NB4 (cell line): Measurements from ENCODE around the gene HTR6.

Source experiments
- POLR2A ChIP-seq: IDR thresholded peaks from 2 replicates; pipeline ENCODE4 v1.6.1; 2011; ENCODE audit warnings: mild to moderate bottlenecking; ENCODE audit not compliant: insufficient read length; ENCODE audit errors: extremely low read depth
- TF ChIP-seq, protein P1 (sequence below): IDR thresholded peaks from one replicate; pipeline ENCODE4 v1.5.1; 2012; ENCODE audit warnings: low read depth, low read length
- TF ChIP-seq, protein P2 (sequence below): IDR thresholded peaks from 2 replicates; pipeline ENCODE4 v1.6.1; 2011; ENCODE audit warnings: low read depth, low read length

DNA sequence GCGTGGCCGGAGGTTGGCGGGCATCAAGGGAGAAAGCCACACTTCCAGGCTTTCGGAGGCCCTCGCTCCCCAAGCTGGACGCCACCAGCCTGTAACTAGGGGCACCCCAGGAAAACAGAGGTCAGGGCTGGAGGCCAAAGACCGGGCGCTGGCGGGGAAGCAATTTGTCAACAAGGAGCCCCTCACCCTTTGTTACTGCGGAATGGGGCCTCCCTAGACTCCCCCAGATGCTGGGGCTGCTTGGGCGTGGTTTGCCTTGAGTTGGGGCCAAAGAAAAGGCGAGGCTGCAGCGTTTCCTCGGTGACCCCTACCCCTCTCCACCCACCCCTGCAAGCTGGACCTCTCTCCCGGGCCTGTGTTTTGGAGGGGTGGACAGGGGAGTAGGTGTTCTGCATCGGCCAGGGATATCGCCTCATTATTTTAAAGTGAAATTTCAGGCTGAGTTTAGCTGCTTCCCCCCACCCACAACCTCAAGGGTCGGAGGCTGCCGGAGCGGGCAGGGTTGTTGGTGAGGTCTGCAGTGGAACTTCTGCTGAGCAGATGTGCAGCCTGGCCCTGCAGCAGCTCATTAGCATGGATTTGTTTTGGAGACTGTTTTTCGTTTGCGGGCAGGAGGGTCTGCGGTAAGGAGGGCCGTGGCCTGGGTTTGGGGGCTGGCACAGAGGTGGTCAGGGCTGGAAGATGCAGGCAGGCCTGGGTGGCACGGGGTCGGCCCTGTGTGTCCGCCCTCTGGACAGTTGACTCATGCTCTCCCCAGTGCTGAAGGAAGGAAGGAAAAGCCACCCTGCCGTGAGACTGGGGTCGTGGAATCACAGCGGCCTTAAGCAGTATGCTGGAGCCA lies 19.0 kb upstream of the HTR6 start:
- TF ChIP-seq, protein P1, sequence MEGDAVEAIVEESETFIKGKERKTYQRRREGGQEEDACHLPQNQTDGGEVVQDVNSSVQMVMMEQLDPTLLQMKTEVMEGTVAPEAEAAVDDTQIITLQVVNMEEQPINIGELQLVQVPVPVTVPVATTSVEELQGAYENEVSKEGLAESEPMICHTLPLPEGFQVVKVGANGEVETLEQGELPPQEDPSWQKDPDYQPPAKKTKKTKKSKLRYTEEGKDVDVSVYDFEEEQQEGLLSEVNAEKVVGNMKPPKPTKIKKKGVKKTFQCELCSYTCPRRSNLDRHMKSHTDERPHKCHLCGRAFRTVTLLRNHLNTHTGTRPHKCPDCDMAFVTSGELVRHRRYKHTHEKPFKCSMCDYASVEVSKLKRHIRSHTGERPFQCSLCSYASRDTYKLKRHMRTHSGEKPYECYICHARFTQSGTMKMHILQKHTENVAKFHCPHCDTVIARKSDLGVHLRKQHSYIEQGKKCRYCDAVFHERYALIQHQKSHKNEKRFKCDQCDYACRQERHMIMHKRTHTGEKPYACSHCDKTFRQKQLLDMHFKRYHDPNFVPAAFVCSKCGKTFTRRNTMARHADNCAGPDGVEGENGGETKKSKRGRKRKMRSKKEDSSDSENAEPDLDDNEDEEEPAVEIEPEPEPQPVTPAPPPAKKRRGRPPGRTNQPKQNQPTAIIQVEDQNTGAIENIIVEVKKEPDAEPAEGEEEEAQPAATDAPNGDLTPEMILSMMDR = no peak
- TF ChIP-seq, protein P2, sequence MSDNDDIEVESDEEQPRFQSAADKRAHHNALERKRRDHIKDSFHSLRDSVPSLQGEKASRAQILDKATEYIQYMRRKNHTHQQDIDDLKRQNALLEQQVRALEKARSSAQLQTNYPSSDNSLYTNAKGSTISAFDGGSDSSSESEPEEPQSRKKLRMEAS = no peak
- no peak for TF ChIP-seq POLR2A
